ENCODE data around the gene CDC34. TPM values are rescaled to one million over a fixed set of nuclear protein-coding genes. Genes with fewer than 3 reads are reported as not detected.
A peak's percentile ranks its signal among the peaks of the same experiment; 100 is the strongest.

The CDC34 gene
- total and polyA plus RNA-seq, 4 donors, result 19.2 to 83.8 (median 41.7) TPM

DNA sequence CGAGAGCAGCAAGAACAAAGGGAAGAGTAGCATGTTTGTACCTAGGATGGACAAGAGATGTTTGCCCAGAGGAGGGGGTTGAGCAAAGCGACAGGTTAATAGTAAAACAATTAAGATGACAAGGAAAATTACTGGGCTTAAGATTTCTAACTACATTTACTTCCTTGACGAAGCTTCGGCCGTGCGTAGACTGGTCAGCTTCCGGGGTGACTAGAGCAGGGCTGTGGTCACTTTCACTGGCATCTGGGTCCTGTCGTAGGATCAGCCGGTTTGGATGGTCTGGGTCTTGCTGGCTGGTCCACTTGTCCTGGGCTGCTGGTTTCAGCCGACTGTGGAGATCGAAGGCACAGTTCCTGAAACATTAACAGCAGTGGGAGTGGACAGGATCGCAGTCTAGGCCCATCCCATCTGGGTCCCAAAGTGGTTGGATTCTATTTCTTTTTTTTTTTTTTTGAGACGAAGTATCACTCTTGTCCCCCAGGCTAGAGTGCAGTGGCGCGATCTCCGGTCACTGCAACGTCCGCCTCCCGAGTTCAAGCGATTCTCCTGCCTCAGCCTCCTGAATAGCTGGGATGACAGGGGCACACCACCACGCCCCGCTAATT lies 35.8 kb downstream of the CDC34 start:
- TF ChIP-seq HNF4G (IDR thresholded peaks at IDR 0.05) (no peak), RAD21 (IDR thresholded peaks at IDR 0.05) (no peak), HNF4A (conservative IDR thresholded peaks at IDR 0.05) (no peak), FOXA1 (IDR thresholded peaks at IDR 0.05) (no peak), FOXA2 (IDR thresholded peaks at IDR 0.05) (no peak), JUND (IDR thresholded peaks at IDR 0.05) (no peak), GABPA (IDR thresholded peaks at IDR 0.05 in 1 of 2, conservative IDR thresholded peaks at IDR 0.05 in 1 of 2) (no peak), RXRA (IDR thresholded peaks at IDR 0.05) (no peak), YY1 (IDR thresholded peaks at IDR 0.05) (no peak), SP1 (IDR thresholded peaks at IDR 0.05) (no peak)
- TF ChIP-seq, protein P1, sequence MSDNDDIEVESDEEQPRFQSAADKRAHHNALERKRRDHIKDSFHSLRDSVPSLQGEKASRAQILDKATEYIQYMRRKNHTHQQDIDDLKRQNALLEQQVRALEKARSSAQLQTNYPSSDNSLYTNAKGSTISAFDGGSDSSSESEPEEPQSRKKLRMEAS (IDR thresholded peaks at IDR 0.05), result no peak
- TF ChIP-seq, protein P2, sequence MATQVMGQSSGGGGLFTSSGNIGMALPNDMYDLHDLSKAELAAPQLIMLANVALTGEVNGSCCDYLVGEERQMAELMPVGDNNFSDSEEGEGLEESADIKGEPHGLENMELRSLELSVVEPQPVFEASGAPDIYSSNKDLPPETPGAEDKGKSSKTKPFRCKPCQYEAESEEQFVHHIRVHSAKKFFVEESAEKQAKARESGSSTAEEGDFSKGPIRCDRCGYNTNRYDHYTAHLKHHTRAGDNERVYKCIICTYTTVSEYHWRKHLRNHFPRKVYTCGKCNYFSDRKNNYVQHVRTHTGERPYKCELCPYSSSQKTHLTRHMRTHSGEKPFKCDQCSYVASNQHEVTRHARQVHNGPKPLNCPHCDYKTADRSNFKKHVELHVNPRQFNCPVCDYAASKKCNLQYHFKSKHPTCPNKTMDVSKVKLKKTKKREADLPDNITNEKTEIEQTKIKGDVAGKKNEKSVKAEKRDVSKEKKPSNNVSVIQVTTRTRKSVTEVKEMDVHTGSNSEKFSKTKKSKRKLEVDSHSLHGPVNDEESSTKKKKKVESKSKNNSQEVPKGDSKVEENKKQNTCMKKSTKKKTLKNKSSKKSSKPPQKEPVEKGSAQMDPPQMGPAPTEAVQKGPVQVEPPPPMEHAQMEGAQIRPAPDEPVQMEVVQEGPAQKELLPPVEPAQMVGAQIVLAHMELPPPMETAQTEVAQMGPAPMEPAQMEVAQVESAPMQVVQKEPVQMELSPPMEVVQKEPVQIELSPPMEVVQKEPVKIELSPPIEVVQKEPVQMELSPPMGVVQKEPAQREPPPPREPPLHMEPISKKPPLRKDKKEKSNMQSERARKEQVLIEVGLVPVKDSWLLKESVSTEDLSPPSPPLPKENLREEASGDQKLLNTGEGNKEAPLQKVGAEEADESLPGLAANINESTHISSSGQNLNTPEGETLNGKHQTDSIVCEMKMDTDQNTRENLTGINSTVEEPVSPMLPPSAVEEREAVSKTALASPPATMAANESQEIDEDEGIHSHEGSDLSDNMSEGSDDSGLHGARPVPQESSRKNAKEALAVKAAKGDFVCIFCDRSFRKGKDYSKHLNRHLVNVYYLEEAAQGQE (IDR thresholded peaks at IDR 0.05), result no peak
- TF ChIP-seq, protein P3, sequence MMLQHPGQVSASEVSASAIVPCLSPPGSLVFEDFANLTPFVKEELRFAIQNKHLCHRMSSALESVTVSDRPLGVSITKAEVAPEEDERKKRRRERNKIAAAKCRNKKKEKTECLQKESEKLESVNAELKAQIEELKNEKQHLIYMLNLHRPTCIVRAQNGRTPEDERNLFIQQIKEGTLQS (IDR thresholded peaks at IDR 0.05), result no peak
- no peaks in the 10 kb centered on the region for H3K9me3 ChIP-seq (ENCODE audit: control insufficient read depth in 4 of 4, low read length in 3 of 4)
- no peak for DNase-seq (ENCODE audit: low spot score)
- H3K4me1 ChIP-seq (ENCODE audit: control insufficient read depth in 4 of 4, insufficient read depth in 4 of 4, low read length in 3 of 4), result peaks cover 0 to 11% (median 8%) of the 10 kb centered on the region in 4 donors
- H3K36me3 ChIP-seq (ENCODE audit: control insufficient read depth in 4 of 4, insufficient read depth in 3 of 4, low read depth in 1 of 4, low read length in 3 of 4), result no peaks in the 10 kb centered on the region
- 93% methylated on average over 22 of the region's 22 CpGs for WGBS
- H3K9ac ChIP-seq (ENCODE audit: low read depth in 1 of 2, low read length in 2 of 2), result no peak overlapping the region
- H3K27me3 ChIP-seq (ENCODE audit: control insufficient read depth in 4 of 4, insufficient read depth in 4 of 4, low read length in 3 of 4), result no peaks in the 10 kb centered on the region
- no peak overlapping the region for H3K4me3 ChIP-seq (ENCODE audit: low read depth in 1 of 3, low read length in 3 of 3)
- H3K27ac ChIP-seq (ENCODE audit: low read depth in 1 of 2, low read length in 2 of 2), result peak overlapping the region in 1 of 2 donors; percentile 12

DNA sequence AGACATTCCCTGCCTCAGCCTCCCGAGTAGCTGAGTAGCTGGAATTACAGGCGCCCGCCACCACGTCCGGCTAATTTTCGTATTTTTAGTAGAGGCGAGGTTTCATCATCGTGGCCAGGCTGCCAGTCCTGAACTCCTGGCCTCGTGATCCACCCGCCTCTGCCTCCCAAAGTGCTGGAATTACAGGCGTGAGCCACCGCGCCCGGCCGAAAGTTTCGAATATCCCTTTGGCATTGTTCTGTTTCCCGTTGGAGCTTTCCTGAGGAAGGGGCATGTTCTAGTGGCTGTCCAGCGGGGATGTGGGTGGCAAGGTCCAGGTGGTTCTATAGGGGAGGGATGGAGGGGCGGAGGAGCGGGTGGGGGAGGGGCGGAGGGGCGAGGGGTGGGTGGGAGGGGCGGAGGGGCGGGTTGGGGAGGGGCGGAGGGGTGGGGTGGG lies 38.7 kb downstream of the CDC34 start:
- TF ChIP-seq HNF4A (conservative IDR thresholded peaks at IDR 0.05) (no peak), TAF1 (conservative IDR thresholded peaks at IDR 0.05) (no peak), FOXA2 (IDR thresholded peaks at IDR 0.05) (no peak), HNF4G (IDR thresholded peaks at IDR 0.05) (no peak), FOXA1 (IDR thresholded peaks at IDR 0.05) (no peak), RXRA (IDR thresholded peaks at IDR 0.05) (no peak), YY1 (IDR thresholded peaks at IDR 0.05) (no peak), SP1 (IDR thresholded peaks at IDR 0.05) (no peak), EGR1 (IDR thresholded peaks at IDR 0.05; ENCODE audit: low read depth in 2 of 2) (no peak), RAD21 (IDR thresholded peaks at IDR 0.05) (no peak), NR2F2 (IDR thresholded peaks at IDR 0.05) (no peak)
- TF ChIP-seq, protein P3 (IDR thresholded peaks at IDR 0.05), result no peak
- TF ChIP-seq, protein P2 (IDR thresholded peaks at IDR 0.05), result no peak
- TF ChIP-seq, protein P1 (IDR thresholded peaks at IDR 0.05), result no peak
- TF ChIP-seq, protein P4, sequence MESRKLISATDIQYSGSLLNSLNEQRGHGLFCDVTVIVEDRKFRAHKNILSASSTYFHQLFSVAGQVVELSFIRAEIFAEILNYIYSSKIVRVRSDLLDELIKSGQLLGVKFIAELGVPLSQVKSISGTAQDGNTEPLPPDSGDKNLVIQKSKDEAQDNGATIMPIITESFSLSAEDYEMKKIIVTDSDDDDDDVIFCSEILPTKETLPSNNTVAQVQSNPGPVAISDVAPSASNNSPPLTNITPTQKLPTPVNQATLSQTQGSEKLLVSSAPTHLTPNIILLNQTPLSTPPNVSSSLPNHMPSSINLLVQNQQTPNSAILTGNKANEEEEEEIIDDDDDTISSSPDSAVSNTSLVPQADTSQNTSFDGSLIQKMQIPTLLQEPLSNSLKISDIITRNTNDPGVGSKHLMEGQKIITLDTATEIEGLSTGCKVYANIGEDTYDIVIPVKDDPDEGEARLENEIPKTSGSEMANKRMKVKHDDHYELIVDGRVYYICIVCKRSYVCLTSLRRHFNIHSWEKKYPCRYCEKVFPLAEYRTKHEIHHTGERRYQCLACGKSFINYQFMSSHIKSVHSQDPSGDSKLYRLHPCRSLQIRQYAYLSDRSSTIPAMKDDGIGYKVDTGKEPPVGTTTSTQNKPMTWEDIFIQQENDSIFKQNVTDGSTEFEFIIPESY (IDR thresholded peaks at IDR 0.05), result no peak
- H3K27ac ChIP-seq (ENCODE audit: low read depth in 1 of 2, low read length in 2 of 2), result no peak overlapping the region
- 76% methylated on average over 19 of the region's 25 CpGs for WGBS
- no peak for DNase-seq (ENCODE audit: low spot score)
- no peaks in the 10 kb centered on the region for H3K36me3 ChIP-seq (ENCODE audit: control insufficient read depth in 4 of 4, insufficient read depth in 3 of 4, low read depth in 1 of 4, low read length in 3 of 4)
- H3K4me3 ChIP-seq (ENCODE audit: low read depth in 1 of 3, low read length in 3 of 3), result no peak overlapping the region
- no peaks in the 10 kb centered on the region for H3K9me3 ChIP-seq (ENCODE audit: control insufficient read depth in 4 of 4, low read length in 3 of 4)
- H3K9ac ChIP-seq (ENCODE audit: low read depth in 1 of 2, low read length in 2 of 2), result no peak overlapping the region
- H3K4me1 ChIP-seq (ENCODE audit: control insufficient read depth in 4 of 4, insufficient read depth in 4 of 4, low read length in 3 of 4), result peaks cover 14 to 29% (median 24%) of the 10 kb centered on the region in 4 donors
- H3K27me3 ChIP-seq (ENCODE audit: control insufficient read depth in 4 of 4, insufficient read depth in 4 of 4, low read length in 3 of 4), result no peaks in the 10 kb centered on the region

All from liver (tissue), 9 donors.